BLaER1 (cell line): ENCODE results near the gene NPTXR.

ENCODE experiments used
- H3K27ac ChIP-seq: shearing (Covaris generic); formaldehyde crosslinking; 2 replicates; pipeline ENCODE4 v1.8.1; 2022
- H3K27me3 ChIP-seq: shearing (Covaris generic); formaldehyde crosslinking; 2 replicates; pipeline ENCODE4 v1.8.1; 2022
- H3K36me3 ChIP-seq: shearing (Covaris generic); formaldehyde crosslinking; 2 replicates; pipeline ENCODE4 v1.8.1; 2022
- H3K4me1 ChIP-seq: shearing (Covaris generic); formaldehyde crosslinking; 2 replicates; pipeline ENCODE4 v1.8.1; 2022
- H3K4me2 ChIP-seq: shearing (Covaris generic); formaldehyde crosslinking; 2 replicates; pipeline ENCODE4 v1.8.1; 2022
- H3K4me3 ChIP-seq: shearing (Covaris generic); formaldehyde crosslinking; 2 replicates; pipeline ENCODE4 v1.8.1; 2022
- H3K9ac ChIP-seq: shearing (Covaris generic); formaldehyde crosslinking; 2 replicates; pipeline ENCODE4 v1.8.1; 2022
- H3K9me3 ChIP-seq: shearing (Covaris generic); formaldehyde crosslinking; 2 replicates; pipeline ENCODE4 v1.8.1; 2022
- H4K20me1 ChIP-seq: shearing (Covaris generic); formaldehyde crosslinking; 2 replicates; pipeline ENCODE4 v1.8.1; 2022
- Cebpa-rat ChIP-seq: shearing (Covaris generic); IDR thresholded peaks from 2 replicates; pipeline ENCODE4 v1.8.1; 2022

NPTXR gene

GRCh38 chr22:38802671-38803121 is 41.1 kb downstream of the NPTXR start:
- H3K9ac ChIP-seq: no peak overlapping the region
- H3K4me3 ChIP-seq: no peak overlapping the region
- no peaks in the 10 kb centered on the region for H4K20me1 ChIP-seq
- H3K36me3 ChIP-seq: no peaks in the 10 kb centered on the region
- no peak overlapping the region for H3K27ac ChIP-seq
- no peak overlapping the region for H3K4me2 ChIP-seq
- no peaks in the 10 kb centered on the region for H3K4me1 ChIP-seq
- no peak for TF ChIP-seq Cebpa-rat
- no peaks in the 10 kb centered on the region; the same call in 1 of the 2 replicates for H3K27me3 ChIP-seq
- peaks cover 11% of the 10 kb centered on the region for H3K9me3 ChIP-seq

DNA sequence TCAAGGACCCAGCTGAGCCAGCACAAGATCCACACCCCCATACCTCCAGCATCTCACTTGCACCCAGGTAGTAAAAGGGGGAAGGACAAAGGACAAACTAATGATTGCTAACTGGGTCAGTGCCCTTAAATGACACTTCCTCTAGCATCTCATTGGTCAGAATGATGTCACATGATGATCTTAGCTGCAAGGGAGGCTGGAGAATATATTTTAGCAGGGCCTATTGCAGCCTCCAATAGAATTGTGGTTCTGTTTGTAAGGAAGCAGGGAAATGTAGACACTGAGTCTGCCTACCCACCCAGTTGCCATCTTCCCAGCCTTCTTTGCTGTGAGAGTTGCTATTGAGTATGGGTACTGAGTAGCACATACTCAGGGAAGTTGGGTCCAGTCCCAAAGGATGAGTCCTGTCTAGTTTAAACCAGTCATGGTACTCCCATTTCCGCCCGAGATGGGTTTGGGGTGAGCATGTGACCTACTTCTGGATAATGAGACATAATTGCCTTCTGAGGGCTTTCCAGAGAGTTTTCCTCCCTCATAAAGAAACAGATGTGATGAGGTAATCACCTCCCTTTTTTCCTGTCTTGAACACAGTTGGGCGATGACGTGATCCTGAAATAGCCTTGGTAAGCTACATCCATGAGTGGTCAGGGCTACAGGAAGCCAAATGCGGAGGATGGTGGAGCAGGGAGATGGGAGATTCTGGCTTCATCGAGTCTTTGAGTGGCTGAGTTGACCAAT is 44.4 kb downstream of the NPTXR start:
- no peaks in the 10 kb centered on the region for H4K20me1 ChIP-seq
- H3K4me2 ChIP-seq: no peak overlapping the region
- H3K27ac ChIP-seq: no peak overlapping the region
- H3K9me3 ChIP-seq: peaks cover 11% of the 10 kb centered on the region
- peaks cover 3% of the 10 kb centered on the region for H3K4me1 ChIP-seq
- H3K27me3 ChIP-seq: no peaks in the 10 kb centered on the region; the same call in 1 of the 2 replicates
- no peak overlapping the region for H3K4me3 ChIP-seq
- no peaks in the 10 kb centered on the region for H3K36me3 ChIP-seq
- H3K9ac ChIP-seq: no peak overlapping the region
- TF ChIP-seq Cebpa-rat: no peak

GRCh38 chr22:38798496-38798895 is 45.3 kb downstream of the NPTXR start:
- Histone ChIP-seq H3K36me3 (no peaks in the 10 kb centered on the region), H3K4me1 (peaks cover 7% of the 10 kb centered on the region), H3K4me3 (no peak overlapping the region), H3K9me3 (peaks cover 11% of the 10 kb centered on the region), H4K20me1 (no peaks in the 10 kb centered on the region), H3K27me3 (no peaks in the 10 kb centered on the region; the same call in 1 of the 2 replicates), H3K4me2 (no peak overlapping the region), H3K27ac (no peak overlapping the region), H3K9ac (no peak overlapping the region)
- TF ChIP-seq Cebpa-rat: no peak

DNA sequence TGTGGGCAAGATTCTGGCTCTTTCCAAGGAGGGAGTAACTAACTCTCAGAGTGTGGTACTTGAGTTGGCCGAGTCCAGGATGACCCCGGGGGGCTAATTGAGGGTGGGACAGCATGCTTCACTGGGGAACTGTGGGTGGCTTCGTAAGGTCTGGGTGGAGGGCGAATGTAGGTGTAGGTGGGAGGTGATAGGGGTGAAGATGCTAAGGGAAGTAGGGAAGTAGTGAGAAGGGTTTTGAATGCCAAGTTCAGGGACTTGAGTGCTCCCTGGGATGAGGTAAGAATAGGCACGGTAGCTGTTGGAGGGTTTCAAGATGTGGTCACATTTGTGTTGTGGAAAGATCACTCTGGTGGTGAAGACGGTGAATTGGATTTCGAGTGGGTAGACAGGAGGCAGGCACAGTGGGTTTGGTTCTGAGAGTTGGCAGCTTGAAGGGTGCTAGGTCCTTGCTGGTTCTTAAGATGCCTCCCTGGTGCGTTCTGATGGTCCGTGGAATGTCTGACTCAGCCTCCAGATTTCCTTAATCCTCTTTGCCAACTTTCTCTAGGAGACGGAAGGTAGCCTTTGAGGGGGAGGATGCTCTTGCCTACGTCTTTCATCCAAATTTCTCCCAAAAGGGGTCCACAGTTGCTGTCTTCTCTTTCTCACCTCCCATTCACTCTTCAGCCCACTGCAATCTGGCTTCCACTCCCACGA is 47.4 kb downstream of the NPTXR start:
- no peaks in the 10 kb centered on the region for H3K36me3 ChIP-seq
- no peaks in the 10 kb centered on the region; the same call in 1 of the 2 replicates for H3K27me3 ChIP-seq
- no peak overlapping the region for H3K9ac ChIP-seq
- peaks cover 11% of the 10 kb centered on the region for H3K9me3 ChIP-seq
- no peak for TF ChIP-seq Cebpa-rat
- no peak overlapping the region for H3K4me3 ChIP-seq
- peaks cover 18% of the 10 kb centered on the region for H3K4me1 ChIP-seq
- H3K4me2 ChIP-seq: no peak overlapping the region
- H4K20me1 ChIP-seq: no peaks in the 10 kb centered on the region
- H3K27ac ChIP-seq: no peak overlapping the region

DNA sequence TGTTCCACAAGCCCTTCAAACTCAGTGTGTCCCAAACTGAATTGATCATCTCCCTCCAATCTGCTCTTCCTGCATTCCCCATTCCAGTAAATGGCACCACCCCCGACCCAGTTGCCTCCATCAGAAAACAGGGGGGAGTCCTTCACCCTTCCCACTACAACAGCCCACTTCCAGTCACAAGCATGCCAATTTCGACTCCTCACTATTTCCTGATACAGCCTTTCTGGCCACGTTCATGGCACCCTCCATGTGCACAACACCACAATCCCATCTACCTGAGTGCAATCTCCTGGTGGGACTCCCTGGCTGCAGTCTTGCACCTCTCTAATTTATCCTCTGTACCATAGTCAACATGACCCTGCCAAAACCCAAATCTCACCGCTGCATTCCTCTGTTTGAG is 48.3 kb downstream of the NPTXR start:
- no peak for TF ChIP-seq Cebpa-rat

GRCh38 chr22:38793721-38794466 is 49.9 kb downstream of the NPTXR start, which contains the start of gene DNAL4:
Gene DNAL4, minus strand, starts transcription at chr22:38794143. Its CDS starts 11,412 bp downstream, at chr22:38782731.
- Histone ChIP-seq H3K4me2 (peak within 1 kb of the TSS; percentile 97), H3K4me1 (peaks cover 18% of the 10 kb centered on the region), H4K20me1 (no peaks in the 10 kb centered on the region), H3K9me3 (peaks cover under 1% of the 10 kb centered on the region; the same call in 1 of the 2 replicates), H3K36me3 (peaks cover 14% of the 10 kb centered on the region), H3K27ac (peak within 1 kb of the TSS; percentile 56), H3K27me3 (no peaks in the 10 kb centered on the region; the same call in 1 of the 2 replicates), H3K4me3 (peak within 1 kb of the TSS; percentile 86), H3K9ac (peak within 1 kb of the TSS; percentile 79)
- no peak for TF ChIP-seq Cebpa-rat

More for the DNA sequence above, 48.3 kb downstream of the NPTXR start:
- Histone ChIP-seq H3K4me2 (no peak overlapping the region), H3K27ac (no peak overlapping the region), H3K9ac (no peak overlapping the region), H4K20me1 (no peaks in the 10 kb centered on the region), H3K9me3 (peaks cover 11% of the 10 kb centered on the region), H3K4me3 (no peak overlapping the region), H3K36me3 (peaks cover 3% of the 10 kb centered on the region), H3K27me3 (no peaks in the 10 kb centered on the region; the same call in 1 of the 2 replicates), H3K4me1 (peaks cover 18% of the 10 kb centered on the region)

DNA sequence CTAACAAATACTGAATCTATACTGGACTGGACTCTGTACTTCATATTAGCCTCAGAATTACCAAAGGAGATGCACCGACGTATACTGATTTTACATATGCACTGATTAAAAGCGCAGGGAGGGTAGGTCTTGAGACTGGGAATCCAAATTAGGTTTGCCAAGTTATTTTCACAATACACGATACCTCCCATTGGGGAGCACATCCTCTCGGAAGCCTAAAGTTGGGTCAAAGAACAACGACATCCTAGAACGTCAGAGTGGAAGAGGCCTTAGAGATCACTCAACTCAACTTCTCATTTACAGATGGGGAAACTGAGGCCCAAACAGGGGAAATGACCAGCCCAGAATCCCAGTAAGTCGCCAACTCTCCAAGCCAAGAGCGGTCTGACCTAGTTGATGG is 50.5 kb downstream of the NPTXR start:
- Histone ChIP-seq H3K4me3 (peak overlapping the region; percentile 86), H3K36me3 (peaks cover 14% of the 10 kb centered on the region), H3K4me2 (peak overlapping the region; percentile 97), H3K9ac (peak overlapping the region; percentile 79), H4K20me1 (no peaks in the 10 kb centered on the region), H3K27me3 (no peaks in the 10 kb centered on the region; the same call in 1 of the 2 replicates), H3K4me1 (peaks cover 18% of the 10 kb centered on the region), H3K27ac (peak overlapping the region; percentile 56; the same call in 1 of the 2 replicates), H3K9me3 (no peaks in the 10 kb centered on the region)
- TF ChIP-seq Cebpa-rat: no peak

- H3K27ac ChIP-seq: no peak overlapping the region
- no peaks in the 10 kb centered on the region for H4K20me1 ChIP-seq
- H3K27me3 ChIP-seq: no peaks in the 10 kb centered on the region
- H3K36me3 ChIP-seq: peaks cover 17% of the 10 kb centered on the region
- peaks cover 18% of the 10 kb centered on the region for H3K4me1 ChIP-seq
- H3K4me2 ChIP-seq: peak overlapping the region; percentile 97
- H3K4me3 ChIP-seq: peak overlapping the region; percentile 86
- no peaks in the 10 kb centered on the region for H3K9me3 ChIP-seq
- peak overlapping the region; percentile 79; the same call in 1 of the 2 replicates for H3K9ac ChIP-seq
- no peak for TF ChIP-seq Cebpa-rat
Observed at GRCh38 chr22:38792833-38793232, 51.0 kb downstream of the NPTXR start.

GRCh38 chr22:38789606-38790005 is 54.2 kb downstream of the NPTXR start:
- no peaks in the 10 kb centered on the region for H3K27me3 ChIP-seq
- H3K4me3 ChIP-seq: no peak overlapping the region
- no peak for TF ChIP-seq Cebpa-rat
- H3K9me3 ChIP-seq: no peaks in the 10 kb centered on the region
- H3K36me3 ChIP-seq: peaks cover 21% of the 10 kb centered on the region
- no peak overlapping the region for H3K9ac ChIP-seq
- H3K27ac ChIP-seq: no peak overlapping the region
- H3K4me2 ChIP-seq: no peak overlapping the region
- H4K20me1 ChIP-seq: no peaks in the 10 kb centered on the region
- peaks cover 17% of the 10 kb centered on the region for H3K4me1 ChIP-seq
